GM12878 (cell line): ENCODE measurements around the gene RIPK4. TPM values are rescaled to one million over a fixed set of nuclear protein-coding genes. Genes with fewer than 3 reads are reported as not detected.

Experiments
- MAX ChIP-seq: IDR thresholded peaks from 2 replicates; pipeline ENCODE4 v1.6.1; 2012; ENCODE audit warnings: low read depth, low read length, improper control_type of control experiment
- NR2C1 ChIP-seq: fragments of 450-650 bp; IDR thresholded peaks from 2 replicates; pipeline ENCODE4 v1.6.1; 2017; ENCODE audit warnings: antibody characterized with exemption, mild to moderate bottlenecking, moderate library complexity
- PML ChIP-seq: IDR thresholded peaks from 2 replicates; pipeline ENCODE4 v1.6.1; 2012; ENCODE audit warnings: low read length, inconsistent platforms
- RCOR1 ChIP-seq: conservative IDR thresholded peaks from 2 replicates; pipeline ENCODE4 v1.6.1; 2012; ENCODE audit warnings: low read depth, low read length, improper control_type of control experiment
- polyA plus RNA-seq, 11 experiments: library from polyadenylated mRNA; depleted of rRNA in 4 of 11; unstranded in 6 of 11; stranded (reverse) in 5 of 11; fragments of >200 nt; fragmentation: Nextera tagmentation in 4 of 11; fragmentation: Illumina TruSeq in 1 of 11; extraction: Ambion mirVana in 4 of 11; extraction: Trizol in 1 of 11; gene quantifications; 1 replicate in 1 of 11; 2 replicates in 10 of 11; pipeline versions ENCODE4 v1.2.1 to v1.2.3, GENCODE V29; 2011 to 2016; ENCODE audit warnings: inconsistent platforms in 2 of 11, missing spikeins in 2 of 11, low read depth in 1 of 11
- total RNA-seq, 4 experiments: library from RNA; depleted of rRNA in 3 of 4; stranded (reverse); fragments of >200 nt in 3 of 4; fragmentation: Illumina TruSeq in 1 of 4; extraction: Trizol in 1 of 4; gene quantifications; 2 replicates each; pipeline versions ENCODE4 v1.2.1 to v1.2.3, GENCODE V29; 2013 to 2021
- TF ChIP-seq, protein P1 (sequence below): fragments of 450-650 bp; IDR thresholded peaks from 2 replicates; pipeline ENCODE4 v1.6.1; 2018; ENCODE audit warnings: mild to moderate bottlenecking, low read depth, moderate library complexity; ENCODE audit not compliant: partially characterized antibody
- TF ChIP-seq, protein P2 (sequence below): fragments of 450-650 bp; IDR thresholded peaks from 2 replicates; pipeline ENCODE4 v1.6.1; 2018; ENCODE audit warnings: borderline replicate concordance, mild to moderate bottlenecking; ENCODE audit not compliant: partially characterized antibody

Gene RIPK4
- total and polyA plus RNA-seq, 10 of the 15 experiments (the other 5 are each of a cell fraction or from before 2014, with no cell fraction given): 0.05 TPM; not detected in 9

- TF ChIP-seq, protein P1, sequence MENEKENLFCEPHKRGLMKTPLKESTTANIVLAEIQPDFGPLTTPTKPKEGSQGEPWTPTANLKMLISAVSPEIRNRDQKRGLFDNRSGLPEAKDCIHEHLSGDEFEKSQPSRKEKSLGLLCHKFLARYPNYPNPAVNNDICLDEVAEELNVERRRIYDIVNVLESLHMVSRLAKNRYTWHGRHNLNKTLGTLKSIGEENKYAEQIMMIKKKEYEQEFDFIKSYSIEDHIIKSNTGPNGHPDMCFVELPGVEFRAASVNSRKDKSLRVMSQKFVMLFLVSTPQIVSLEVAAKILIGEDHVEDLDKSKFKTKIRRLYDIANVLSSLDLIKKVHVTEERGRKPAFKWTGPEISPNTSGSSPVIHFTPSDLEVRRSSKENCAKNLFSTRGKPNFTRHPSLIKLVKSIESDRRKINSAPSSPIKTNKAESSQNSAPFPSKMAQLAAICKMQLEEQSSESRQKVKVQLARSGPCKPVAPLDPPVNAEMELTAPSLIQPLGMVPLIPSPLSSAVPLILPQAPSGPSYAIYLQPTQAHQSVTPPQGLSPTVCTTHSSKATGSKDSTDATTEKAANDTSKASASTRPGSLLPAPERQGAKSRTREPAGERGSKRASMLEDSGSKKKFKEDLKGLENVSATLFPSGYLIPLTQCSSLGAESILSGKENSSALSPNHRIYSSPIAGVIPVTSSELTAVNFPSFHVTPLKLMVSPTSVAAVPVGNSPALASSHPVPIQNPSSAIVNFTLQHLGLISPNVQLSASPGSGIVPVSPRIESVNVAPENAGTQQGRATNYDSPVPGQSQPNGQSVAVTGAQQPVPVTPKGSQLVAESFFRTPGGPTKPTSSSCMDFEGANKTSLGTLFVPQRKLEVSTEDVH: no peak
- TF ChIP-seq RCOR1 (no peak), NR2C1 (no peak), PML (no peak), MAX (no peak)
- TF ChIP-seq, protein P2, sequence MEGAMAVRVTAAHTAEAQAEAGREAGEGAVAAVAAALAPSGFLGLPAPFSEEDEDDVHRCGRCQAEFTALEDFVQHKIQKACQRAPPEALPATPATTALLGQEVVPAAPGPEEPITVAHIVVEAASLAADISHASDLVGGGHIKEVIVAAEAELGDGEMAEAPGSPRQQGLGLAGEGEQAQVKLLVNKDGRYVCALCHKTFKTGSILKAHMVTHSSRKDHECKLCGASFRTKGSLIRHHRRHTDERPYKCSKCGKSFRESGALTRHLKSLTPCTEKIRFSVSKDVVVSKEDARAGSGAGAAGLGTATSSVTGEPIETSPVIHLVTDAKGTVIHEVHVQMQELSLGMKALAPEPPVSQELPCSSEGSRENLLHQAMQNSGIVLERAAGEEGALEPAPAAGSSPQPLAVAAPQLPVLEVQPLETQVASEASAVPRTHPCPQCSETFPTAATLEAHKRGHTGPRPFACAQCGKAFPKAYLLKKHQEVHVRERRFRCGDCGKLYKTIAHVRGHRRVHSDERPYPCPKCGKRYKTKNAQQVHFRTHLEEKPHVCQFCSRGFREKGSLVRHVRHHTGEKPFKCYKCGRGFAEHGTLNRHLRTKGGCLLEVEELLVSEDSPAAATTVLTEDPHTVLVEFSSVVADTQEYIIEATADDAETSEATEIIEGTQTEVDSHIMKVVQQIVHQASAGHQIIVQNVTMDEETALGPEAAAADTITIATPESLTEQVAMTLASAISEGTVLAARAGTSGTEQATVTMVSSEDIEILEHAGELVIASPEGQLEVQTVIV: no peak
These were observed 53.2 kb downstream of the RIPK4 start (continued) for GRCh38 chr21:41713495-41714281.
